LoVo (cell line): ENCODE results near the gene FUOM.

Experiments
- DNase-seq: peaks from one replicate; pipeline ENCODE4 v3.0.0-alpha.2; 2016; ENCODE audit warnings: low spot score

Gene FUOM, protein sequence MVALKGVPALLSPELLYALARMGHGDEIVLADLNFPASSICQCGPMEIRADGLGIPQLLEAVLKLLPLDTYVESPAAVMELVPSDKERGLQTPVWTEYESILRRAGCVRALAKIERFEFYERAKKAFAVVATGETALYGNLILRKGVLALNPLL

DNA sequence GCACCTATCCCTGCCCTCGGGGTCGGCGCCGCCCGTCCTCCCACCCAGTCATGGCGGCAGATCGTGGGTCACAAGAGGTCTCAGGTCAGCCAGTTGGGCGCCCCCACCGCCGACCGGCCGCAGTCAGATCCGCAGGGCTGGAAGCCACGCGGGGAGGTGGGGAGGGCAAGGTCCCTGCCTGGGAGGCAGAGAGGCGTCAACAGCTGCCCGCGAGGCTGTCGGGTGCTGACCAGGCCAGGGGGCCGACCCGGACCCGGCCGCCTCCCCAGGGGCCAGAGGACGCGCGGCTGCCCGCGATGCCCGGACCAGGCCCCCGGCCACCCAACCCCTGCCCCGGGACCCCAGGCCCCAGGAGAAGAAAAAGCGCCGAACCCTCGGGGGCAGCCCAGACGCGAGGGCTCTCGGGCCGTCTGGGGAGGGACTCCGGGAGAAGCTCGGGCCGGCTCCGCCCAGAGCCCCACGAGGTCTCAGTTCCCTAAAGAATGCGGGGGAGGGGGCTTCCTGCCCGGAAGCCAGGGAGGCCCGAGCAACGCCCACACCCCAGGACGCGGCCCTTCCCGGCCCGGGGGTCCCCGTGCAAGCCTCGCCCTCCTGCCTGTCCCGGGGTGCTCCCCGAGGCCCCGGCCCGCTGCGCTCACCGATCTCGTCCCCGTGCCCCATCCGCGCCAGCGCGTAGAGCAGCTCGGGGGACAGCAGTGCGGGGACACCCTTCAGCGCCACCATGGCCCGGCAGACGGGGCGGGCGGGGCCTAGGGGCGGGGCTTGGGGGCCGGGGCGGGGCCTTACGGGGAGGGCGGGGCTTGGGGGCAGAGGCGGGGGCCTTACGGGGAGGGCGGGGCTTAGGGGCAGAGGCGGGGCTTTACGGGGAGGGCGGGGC, at the start of gene FUOM:
Gene FUOM, minus strand, starts transcription at position 735 of the 877 bp plus-strand sequence. Its CDS starts 12 bp downstream, at position 723.
- peak; percentile 59 for DNase-seq

DNA sequence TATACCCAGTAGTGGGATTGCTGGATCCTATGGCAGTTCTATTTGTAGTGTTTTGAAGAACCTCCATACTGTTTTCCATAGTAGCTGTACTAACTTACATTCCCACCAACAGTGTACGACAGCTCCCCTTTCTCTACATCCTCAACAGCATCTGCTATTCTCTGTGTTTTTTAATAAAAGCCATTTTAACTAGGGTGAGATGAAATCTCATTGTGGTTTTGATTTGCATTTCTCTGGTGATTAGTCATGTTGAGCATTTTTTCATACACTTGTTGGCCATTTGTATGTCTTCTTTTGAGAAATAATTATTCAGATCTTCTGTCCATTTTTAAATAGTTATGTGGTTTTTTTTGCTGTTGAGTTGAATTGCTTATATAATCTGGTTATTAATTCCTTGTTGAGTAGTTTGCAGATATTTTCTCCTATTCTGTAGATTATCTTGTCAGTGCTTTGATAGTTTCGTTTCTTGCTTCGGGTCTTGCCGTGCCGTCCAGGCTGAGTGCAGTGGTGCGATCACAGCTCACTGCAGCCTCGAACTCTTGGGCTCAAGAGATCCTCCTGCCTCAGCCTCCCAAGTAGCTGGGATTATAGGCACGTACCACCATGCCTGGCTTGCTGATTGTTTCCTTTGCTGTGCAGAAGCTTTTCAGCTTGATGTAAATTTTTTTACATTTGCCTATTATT, 48.2 kb upstream of the FUOM start:
- no peak for DNase-seq

- DNase-seq = no peak
Observed at GRCh38 chr10:133405272-133405671, 47.5 kb upstream of the FUOM start.

GRCh38 chr10:133403784-133404183, 46.0 kb upstream of the FUOM start:
- no peak for DNase-seq

- DNase-seq = no peak
Observed at GRCh38 chr10:133403359-133403758, 45.5 kb upstream of the FUOM start.

DNA sequence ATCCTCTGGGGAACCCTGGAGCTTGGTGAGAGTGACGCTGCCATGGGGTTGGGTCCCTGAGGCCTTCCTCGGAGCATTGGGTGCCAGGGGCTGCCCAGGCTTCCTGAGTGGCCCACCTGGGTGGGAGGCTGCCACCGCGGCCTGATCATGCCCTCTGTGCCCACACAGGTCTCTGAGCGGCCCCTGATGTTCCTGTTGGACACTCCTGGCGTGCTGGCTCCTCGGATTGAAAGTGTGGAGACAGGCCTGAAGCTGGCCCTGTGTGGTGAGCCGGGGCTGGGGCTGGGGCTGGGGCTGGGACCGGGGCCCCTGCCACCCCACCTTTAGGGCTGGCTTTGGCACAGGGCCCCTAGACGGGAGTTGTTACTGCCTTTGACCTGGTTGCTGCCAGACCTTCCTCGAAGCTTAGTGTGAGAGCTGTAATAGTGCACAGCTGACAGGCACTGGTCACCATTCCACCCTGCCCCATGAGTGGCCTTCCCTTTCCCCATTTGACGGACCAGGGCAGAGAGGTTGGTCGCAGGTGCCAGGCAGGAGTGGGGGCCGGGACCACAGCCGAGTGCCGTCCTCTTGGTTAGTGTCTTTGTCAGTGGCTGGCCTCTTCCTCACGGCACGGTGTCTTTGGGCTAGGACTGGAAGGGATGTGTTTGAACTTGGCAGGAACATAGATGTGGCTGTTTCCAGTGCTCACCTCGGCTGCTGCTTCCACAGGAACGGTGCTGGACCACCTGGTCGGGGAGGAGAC, 44.3 kb upstream of the FUOM start:
- no peak for DNase-seq

DNA sequence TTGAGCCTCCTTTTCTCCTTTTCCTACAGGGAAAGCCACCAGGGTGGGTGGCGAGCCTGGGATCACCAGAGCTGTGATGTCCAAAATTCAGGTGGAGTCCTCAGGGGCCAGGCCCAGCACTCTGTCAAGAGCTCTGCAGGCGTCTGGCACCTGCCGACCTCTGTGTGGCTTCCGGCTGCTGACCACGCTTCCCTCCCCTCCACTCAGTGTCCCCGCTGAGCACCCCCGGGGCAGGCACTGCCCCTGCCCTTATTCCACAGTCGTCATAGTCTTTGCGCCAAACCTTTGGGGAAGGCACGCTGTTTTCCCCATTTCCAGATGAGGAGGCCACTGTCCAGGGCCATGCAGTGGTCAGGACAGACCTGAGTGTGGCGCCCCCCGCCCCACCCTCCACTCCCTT, 43.7 kb upstream of the FUOM start:
- no peak for DNase-seq

- no peak for DNase-seq
Observed at GRCh38 chr10:133400624-133401424, 43.0 kb upstream of the FUOM start.

GRCh38 chr10:133399123-133399601, 41.3 kb upstream of the FUOM start:
- DNase-seq = no peak

DNA sequence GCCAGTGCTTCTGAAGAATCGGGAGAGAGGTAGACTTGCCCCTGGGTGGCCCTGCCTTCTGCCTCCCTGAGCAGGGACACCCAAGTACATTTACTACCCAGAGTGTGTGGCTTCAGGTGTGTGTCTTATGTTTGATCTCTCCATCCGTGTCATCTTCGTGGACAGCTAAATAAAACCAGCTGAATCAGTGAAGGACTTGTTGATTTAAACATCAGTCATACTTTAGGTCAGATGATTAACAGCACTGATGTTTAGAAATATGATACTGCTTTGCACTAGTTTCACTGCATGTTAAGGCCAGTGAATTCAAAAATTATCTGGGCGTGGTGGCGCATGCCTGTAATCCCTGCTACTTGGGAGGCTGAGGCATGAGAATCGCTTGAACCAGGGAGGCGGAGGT, 40.1 kb upstream of the FUOM start:
- DNase-seq = no peak

GRCh38 chr10:133396035-133396624, 38.3 kb upstream of the FUOM start:
- DNase-seq = no peak

GRCh38 chr10:133394801-133395221, 37.0 kb upstream of the FUOM start:
- DNase-seq = no peak

- DNase-seq = peak; percentile 95
Observed at GRCh38 chr10:133394064-133394663, 36.3 kb upstream of the FUOM start, which contains the start of gene MTG1. Gene MTG1 (plus strand): TSS chr10:133394157. CDS start chr10:133394221, 64 bp downstream.

DNA sequence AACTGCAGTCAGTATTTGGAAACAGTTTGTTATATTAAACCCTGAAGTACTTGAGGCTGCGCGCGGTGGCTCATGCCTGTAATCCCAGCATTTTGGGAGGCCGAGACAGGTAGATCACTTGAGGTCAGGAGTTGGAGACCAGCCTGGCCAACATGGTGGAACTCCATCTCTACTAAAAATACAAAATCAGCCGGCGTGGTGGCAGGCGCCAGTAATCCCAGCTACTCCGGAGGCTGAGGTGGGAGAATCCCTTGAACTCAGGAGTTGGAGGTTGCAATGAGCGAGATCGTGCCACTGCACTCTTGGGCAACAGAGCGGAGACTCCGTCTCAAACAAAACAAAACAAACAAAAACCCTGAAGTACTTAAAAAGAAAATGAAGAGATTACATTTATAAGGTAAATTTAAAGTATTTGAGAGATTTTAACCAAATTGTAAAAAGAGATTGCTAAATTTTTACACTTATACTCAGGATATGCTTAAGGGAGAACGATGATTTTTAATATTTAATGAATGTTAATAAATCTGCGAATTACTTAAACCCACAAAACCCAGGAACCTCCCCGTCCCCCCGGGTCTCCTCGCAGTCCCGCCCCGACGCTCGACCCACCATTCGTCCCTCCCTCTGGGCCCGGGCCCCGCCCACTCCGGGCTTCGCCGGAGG, 35.7 kb upstream of the FUOM start:
- no peak for DNase-seq

DNA sequence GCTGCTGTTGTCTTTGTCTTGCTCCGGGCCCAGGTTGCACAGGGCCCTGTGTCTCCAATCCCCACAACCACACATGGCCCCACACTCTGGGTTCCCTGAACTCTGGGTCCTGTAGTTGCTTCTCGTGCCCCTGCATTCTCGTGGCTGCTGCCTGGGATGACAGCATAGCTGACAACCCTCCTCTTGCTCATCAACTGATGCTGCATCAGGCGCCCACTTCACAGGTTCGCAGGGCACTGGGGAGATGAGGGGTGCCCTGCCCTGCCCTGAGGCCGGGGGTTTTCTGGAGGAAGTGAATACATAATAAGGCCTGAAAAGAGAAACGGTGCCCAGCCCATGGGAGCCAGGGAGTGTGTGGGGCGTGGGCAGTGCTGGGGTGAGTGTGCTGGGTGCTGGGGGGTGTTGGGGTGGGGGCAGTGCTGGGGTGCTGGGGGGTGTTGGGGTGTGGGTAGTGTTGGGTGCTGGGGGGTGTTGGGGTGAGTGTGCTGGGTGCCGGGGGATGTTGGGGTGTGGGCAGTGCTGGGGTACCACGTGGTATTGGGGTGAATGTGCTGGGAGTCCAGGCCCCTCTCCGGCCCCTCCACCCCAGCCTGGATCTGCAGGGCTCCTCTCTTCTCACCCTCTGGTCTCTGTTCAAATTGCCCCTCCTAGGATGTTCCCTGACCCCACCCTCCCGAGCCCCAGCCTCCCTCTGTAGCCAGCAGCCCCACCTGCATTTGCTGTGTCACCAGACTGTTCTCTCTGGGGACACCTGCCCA, 34.1 kb upstream of the FUOM start:
- DNase-seq = no peak

GRCh38 chr10:133391249-133391635, 33.4 kb upstream of the FUOM start:
- no peak for DNase-seq

GRCh38 chr10:133390597-133391248, 32.9 kb upstream of the FUOM start:
- DNase-seq = no peak
